ENCODE data around the gene BTG1. TPM values are rescaled to one million over a fixed set of nuclear protein-coding genes. Genes with fewer than 3 reads are reported as not detected.

BTG1 gene
- total RNA-seq, 2 donors from 2014 or later, result 30.4 to 34.1 TPM

GRCh38 chr12:92107094-92107493 is 38.6 kb downstream of the BTG1 start:
- 51 to 67% methylated on average over 1 to 4 of the region's 4 CpGs for WGBS, 2 experiments (ENCODE audit: insufficient coverage in 1 of 2, insufficient read length in 1 of 2)
- Histone ChIP-seq H3K27me3 (ENCODE audit: control insufficient read depth, insufficient read depth, low read length, poor library complexity, severe bottlenecking) (no peaks in the 10 kb centered on the region), H3K4me1 (ENCODE audit: control insufficient read depth, insufficient read depth, low read length) (peaks cover 19% of the 10 kb centered on the region), H3K9me3 (ENCODE audit: control insufficient read depth, low read length) (no peaks in the 10 kb centered on the region), H3K27ac (ENCODE audit: low read depth, low read length) (peak overlapping the region; percentile 76), H3K4me3 (ENCODE audit: low read length) (no peak overlapping the region), H3K9ac (ENCODE audit: extremely low read depth, low read length, poor library complexity, severe bottlenecking) (no peak overlapping the region), H3K36me3 (ENCODE audit: control insufficient read depth, insufficient read depth, low read length) (no peaks in the 10 kb centered on the region)
- Mint-ChIP-seq H3K36me3 (ENCODE audit: low read depth) (no peaks in the 10 kb centered on the region), H3K9me3 (no peaks in the 10 kb centered on the region), H3K27ac (peak overlapping the region; percentile 83), H3K27me3 (ENCODE audit: insufficient read depth) (no peaks in the 10 kb centered on the region), H3K4me1 (peaks cover 48% of the 10 kb centered on the region), H3K4me3 (no peak overlapping the region)
- DNase-seq, result peak; percentile 59
- TF ChIP-seq, protein P1, sequence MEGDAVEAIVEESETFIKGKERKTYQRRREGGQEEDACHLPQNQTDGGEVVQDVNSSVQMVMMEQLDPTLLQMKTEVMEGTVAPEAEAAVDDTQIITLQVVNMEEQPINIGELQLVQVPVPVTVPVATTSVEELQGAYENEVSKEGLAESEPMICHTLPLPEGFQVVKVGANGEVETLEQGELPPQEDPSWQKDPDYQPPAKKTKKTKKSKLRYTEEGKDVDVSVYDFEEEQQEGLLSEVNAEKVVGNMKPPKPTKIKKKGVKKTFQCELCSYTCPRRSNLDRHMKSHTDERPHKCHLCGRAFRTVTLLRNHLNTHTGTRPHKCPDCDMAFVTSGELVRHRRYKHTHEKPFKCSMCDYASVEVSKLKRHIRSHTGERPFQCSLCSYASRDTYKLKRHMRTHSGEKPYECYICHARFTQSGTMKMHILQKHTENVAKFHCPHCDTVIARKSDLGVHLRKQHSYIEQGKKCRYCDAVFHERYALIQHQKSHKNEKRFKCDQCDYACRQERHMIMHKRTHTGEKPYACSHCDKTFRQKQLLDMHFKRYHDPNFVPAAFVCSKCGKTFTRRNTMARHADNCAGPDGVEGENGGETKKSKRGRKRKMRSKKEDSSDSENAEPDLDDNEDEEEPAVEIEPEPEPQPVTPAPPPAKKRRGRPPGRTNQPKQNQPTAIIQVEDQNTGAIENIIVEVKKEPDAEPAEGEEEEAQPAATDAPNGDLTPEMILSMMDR (conservative IDR thresholded peaks at IDR 0.05), result no peak

DNA sequence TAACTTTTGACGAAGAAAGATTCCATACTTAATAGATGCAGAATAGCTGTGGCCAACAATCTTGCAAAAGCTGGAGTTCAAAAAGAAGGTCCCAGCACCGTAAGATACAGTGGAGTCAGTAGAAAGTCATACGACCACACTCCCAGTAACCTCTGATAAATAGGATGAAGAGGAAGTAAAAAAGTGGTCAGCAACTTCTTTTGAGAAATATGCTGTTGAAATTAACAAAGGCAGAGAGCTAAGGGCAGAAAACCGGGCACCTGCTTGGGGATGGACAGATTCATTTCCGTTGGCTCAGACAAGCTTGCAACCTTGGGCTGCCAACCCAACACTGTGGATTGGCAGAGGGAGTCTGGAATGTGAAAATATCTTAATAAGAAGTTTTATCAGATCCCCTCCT is 40.0 kb downstream of the BTG1 start:
- Mint-ChIP-seq H3K36me3 (ENCODE audit: low read depth) (no peaks in the 10 kb centered on the region), H3K4me1 (peaks cover 47% of the 10 kb centered on the region), H3K9me3 (no peaks in the 10 kb centered on the region), H3K4me3 (no peak overlapping the region), H3K27ac (no peak overlapping the region), H3K27me3 (ENCODE audit: insufficient read depth) (no peaks in the 10 kb centered on the region)
- TF ChIP-seq, protein P1 (conservative IDR thresholded peaks at IDR 0.05), result no peak
- no peak for DNase-seq
- no peak overlapping the region for H3K27ac ChIP-seq (ENCODE audit: low read depth, low read length)
- H3K4me1 ChIP-seq (ENCODE audit: control insufficient read depth, insufficient read depth, low read length), result peaks cover 19% of the 10 kb centered on the region
- no peaks in the 10 kb centered on the region for H3K27me3 ChIP-seq (ENCODE audit: control insufficient read depth, insufficient read depth, low read length, poor library complexity, severe bottlenecking)
- 94% methylated on average over 2 to 5 of the region's 5 CpGs for WGBS, 2 experiments (ENCODE audit: insufficient coverage in 1 of 2, insufficient read length in 1 of 2)
- H3K9me3 ChIP-seq (ENCODE audit: control insufficient read depth, low read length), result no peaks in the 10 kb centered on the region
- H3K4me3 ChIP-seq (ENCODE audit: low read length), result no peak overlapping the region
- H3K36me3 ChIP-seq (ENCODE audit: control insufficient read depth, insufficient read depth, low read length), result no peaks in the 10 kb centered on the region
- no peak overlapping the region for H3K9ac ChIP-seq (ENCODE audit: extremely low read depth, low read length, poor library complexity, severe bottlenecking)

DNA sequence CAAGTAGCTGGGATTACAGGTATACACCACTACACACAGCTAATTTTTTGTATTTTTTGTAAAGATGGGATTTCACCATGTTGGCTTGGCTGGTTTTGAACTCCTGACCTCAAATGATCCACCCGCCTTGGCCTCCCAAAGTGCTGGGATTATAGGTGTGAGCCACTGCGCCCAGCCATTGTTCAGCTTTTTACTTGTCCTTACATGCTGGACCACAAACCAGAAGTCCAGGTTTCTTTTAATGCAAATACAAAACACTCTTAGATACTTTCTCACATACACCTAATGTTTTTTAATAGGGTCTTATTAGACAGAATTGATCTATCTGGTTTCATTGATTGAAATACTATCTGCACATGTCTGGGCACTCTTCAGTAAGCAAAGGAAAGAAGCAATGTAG is 40.5 kb downstream of the BTG1 start:
- H3K4me1 ChIP-seq (ENCODE audit: control insufficient read depth, insufficient read depth, low read length), result peaks cover 16% of the 10 kb centered on the region
- no peak overlapping the region for H3K27ac ChIP-seq (ENCODE audit: low read depth, low read length)
- Mint-ChIP-seq H3K36me3 (ENCODE audit: low read depth) (no peaks in the 10 kb centered on the region), H3K4me3 (no peak overlapping the region), H3K9me3 (peaks cover 3% of the 10 kb centered on the region), H3K4me1 (peaks cover 41% of the 10 kb centered on the region), H3K27ac (no peak overlapping the region), H3K27me3 (ENCODE audit: insufficient read depth) (no peaks in the 10 kb centered on the region)
- no peaks in the 10 kb centered on the region for H3K9me3 ChIP-seq (ENCODE audit: control insufficient read depth, low read length)
- no peak for DNase-seq
- H3K9ac ChIP-seq (ENCODE audit: extremely low read depth, low read length, poor library complexity, severe bottlenecking), result no peak overlapping the region
- no peaks in the 10 kb centered on the region for H3K36me3 ChIP-seq (ENCODE audit: control insufficient read depth, insufficient read depth, low read length)
- H3K4me3 ChIP-seq (ENCODE audit: low read length), result no peak overlapping the region
- WGBS, 2 experiments (ENCODE audit: insufficient coverage in 1 of 2, insufficient read length in 1 of 2), result 93 to 100% methylated on average over 2 of the region's 2 CpGs
- TF ChIP-seq, protein P1 (conservative IDR thresholded peaks at IDR 0.05), result no peak
- H3K27me3 ChIP-seq (ENCODE audit: control insufficient read depth, insufficient read depth, low read length, poor library complexity, severe bottlenecking), result no peaks in the 10 kb centered on the region

Data from endodermal cell (in vitro differentiated cells).